ENCODE measurements around the gene TUG1. TPM values are rescaled to one million over a fixed set of nuclear protein-coding genes. Genes with fewer than 3 reads are reported as not detected.

TUG1 gene
- total RNA-seq, result 10 to 100 TPM; 64.2 to 86.7 TPM

GRCh38 chr22:30968924-30969531 lies at the start of gene TUG1:
Gene TUG1, plus strand, starts transcription at chr22:30969265.
- Mint-ChIP-seq H3K4me1 (ENCODE audit: low read depth) (peaks cover 50% of the 10 kb centered on the region), H3K27ac (peak within 1 kb of the TSS; percentile 96), H3K27me3 (ENCODE audit: low read depth) (no peaks in the 10 kb centered on the region), H3K36me3 (ENCODE audit: insufficient read depth in 2 of 2) (peaks cover 42 to 61% of the 10 kb centered on the region in 2 donors), H3K9me3 (peaks cover 9 to 12% of the 10 kb centered on the region in 2 donors), H3K4me3 (peak within 1 kb of the TSS; percentile 93 to 96)
- ATAC-seq (replicated peaks in 1 of 2) (peak; percentile 93), DNase-seq (peak; percentile 97 to 98)

DNA sequence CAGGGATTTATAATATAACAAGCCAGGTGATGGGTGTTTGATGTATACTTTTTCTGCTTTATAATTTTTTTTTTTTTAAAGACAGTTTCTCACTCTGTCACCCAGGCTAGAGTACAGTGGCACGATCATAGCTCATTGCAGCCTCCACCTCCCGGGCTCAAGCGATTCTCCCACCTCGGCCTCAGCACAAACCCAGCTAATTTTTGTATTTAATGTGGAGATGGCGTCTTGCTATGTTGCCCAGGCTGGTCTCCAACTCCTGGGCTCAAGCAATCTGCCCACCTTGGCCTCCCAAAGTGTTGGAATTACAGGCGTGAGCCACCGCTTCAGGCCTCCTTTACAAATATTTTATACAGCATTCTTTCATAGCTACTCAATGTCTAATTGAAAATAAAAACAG lies 49.1 kb upstream of the TUG1 start:
- DNase-seq (no peak), ATAC-seq (replicated peaks in 1 of 2) (no peak)
- H3K27ac Mint-ChIP-seq, result no peak overlapping the region
- H3K4me3 Mint-ChIP-seq, result peak overlapping the region; percentile 31 to 76
- H3K4me1 Mint-ChIP-seq (ENCODE audit: low read depth), result peaks cover 24% of the 10 kb centered on the region
- H3K36me3 Mint-ChIP-seq (ENCODE audit: insufficient read depth in 2 of 2), result peaks cover 0 to 15% of the 10 kb centered on the region in 2 donors
- H3K9me3 Mint-ChIP-seq, result peaks cover 0 to 2% of the 10 kb centered on the region in 2 donors
- H3K27me3 Mint-ChIP-seq (ENCODE audit: low read depth), result no peaks in the 10 kb centered on the region

DNA sequence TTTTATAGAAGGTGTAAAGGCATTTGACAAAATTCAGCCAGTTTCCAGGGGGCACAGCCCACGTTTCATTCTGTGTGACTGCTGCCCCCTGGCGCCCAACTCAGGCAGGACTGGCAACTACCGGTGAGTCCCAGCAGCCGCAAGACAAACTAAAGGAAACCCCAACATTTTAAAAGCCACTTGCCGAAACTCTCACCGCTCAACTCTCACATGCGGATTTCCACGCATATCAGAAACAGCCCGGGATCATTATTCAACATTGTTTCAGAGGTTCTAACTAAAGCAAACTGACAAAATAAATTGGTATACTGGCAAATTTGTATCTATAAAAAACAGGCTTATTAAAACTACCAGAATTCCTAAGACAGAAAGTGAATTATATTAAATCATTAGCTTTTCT lies 48.7 kb upstream of the TUG1 start:
- DNase-seq (peak; percentile 85 to 87), ATAC-seq (replicated peaks in 1 of 2) (peak; percentile 69 to 73)
- Mint-ChIP-seq H3K9me3 (peaks cover 0 to 2% of the 10 kb centered on the region in 2 donors), H3K4me1 (ENCODE audit: low read depth) (peaks cover 24% of the 10 kb centered on the region), H3K4me3 (peak overlapping the region; percentile 76 to 80), H3K27me3 (ENCODE audit: low read depth) (no peaks in the 10 kb centered on the region), H3K27ac (no peak overlapping the region), H3K36me3 (ENCODE audit: insufficient read depth in 2 of 2) (peaks cover 0 to 15% of the 10 kb centered on the region in 2 donors)

DNA sequence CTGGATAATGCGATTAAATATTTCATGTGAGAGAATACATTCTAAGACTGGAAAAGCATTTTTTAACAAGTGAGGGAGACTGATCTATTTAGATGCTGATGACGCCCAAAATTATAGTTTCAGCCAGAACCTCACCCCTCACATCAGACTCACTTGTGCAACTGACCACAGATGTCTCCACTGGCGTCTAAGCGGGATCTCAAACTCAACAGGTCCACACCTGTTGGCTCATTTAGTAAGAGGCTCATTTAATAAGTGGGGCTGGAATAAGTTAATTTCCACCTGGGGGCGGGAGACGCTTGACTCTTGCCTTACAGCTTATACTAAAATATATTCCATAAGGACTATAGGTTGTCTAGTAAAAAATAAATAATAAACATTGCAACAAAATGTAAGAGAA lies 48.0 kb upstream of the TUG1 start:
- H3K36me3 Mint-ChIP-seq (ENCODE audit: insufficient read depth in 2 of 2), result peaks cover 0 to 9% of the 10 kb centered on the region in 2 donors
- peaks cover 24% of the 10 kb centered on the region for H3K4me1 Mint-ChIP-seq (ENCODE audit: low read depth)
- H3K27me3 Mint-ChIP-seq (ENCODE audit: low read depth), result no peaks in the 10 kb centered on the region
- peak overlapping the region; percentile 94 for H3K27ac Mint-ChIP-seq
- DNase-seq (no peak), ATAC-seq (replicated peaks in 1 of 2) (no peak)
- peaks cover 0 to 2% of the 10 kb centered on the region in 2 donors for H3K9me3 Mint-ChIP-seq
- H3K4me3 Mint-ChIP-seq, result peak overlapping the region; percentile 81 to 85

- peaks cover 24% of the 10 kb centered on the region for H3K4me1 Mint-ChIP-seq (ENCODE audit: low read depth)
- H3K27me3 Mint-ChIP-seq (ENCODE audit: low read depth), result no peaks in the 10 kb centered on the region
- peak overlapping the region; percentile 94 for H3K27ac Mint-ChIP-seq
- H3K4me3 Mint-ChIP-seq, result peak overlapping the region; percentile 81 to 85
- DNase-seq (peak; percentile 79 to 82), ATAC-seq (replicated peaks in 1 of 2) (peak; percentile 71 to 78)
- H3K9me3 Mint-ChIP-seq, result no peaks in the 10 kb centered on the region
- peaks cover 0 to 6% of the 10 kb centered on the region in 2 donors for H3K36me3 Mint-ChIP-seq (ENCODE audit: insufficient read depth in 2 of 2)
These were observed 46.9 kb upstream of the TUG1 start for GRCh38 chr22:30922151-30922611.

- Mint-ChIP-seq H3K4me3 (no peak overlapping the region), H3K9me3 (no peaks in the 10 kb centered on the region), H3K36me3 (ENCODE audit: insufficient read depth in 2 of 2) (peaks cover 0 to 6% of the 10 kb centered on the region in 2 donors), H3K27ac (no peak overlapping the region), H3K4me1 (ENCODE audit: low read depth) (peaks cover 24% of the 10 kb centered on the region), H3K27me3 (ENCODE audit: low read depth) (no peaks in the 10 kb centered on the region)
- DNase-seq (no peak), ATAC-seq (replicated peaks in 1 of 2) (no peak)
These were observed 45.7 kb upstream of the TUG1 start for GRCh38 chr22:30923168-30923900.

DNA sequence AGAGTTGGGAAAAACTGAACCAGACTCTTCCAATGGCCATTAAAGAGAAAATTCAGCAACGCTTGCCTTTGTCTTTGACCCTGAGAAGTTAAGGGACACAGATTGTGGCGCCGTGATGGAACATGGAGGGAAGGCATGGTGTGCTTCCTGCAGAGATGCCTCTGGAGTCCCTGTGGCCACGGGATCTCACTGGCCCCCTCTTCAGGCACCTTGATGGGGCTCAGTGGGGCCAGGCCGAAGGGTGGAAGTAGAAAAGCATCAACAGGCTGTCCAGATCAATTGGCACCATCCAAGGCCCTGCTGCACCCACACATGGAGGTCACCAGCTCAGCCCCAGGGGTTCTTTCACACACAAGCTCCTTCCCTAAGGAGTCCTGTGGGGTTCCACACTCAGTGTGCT lies 43.4 kb upstream of the TUG1 start:
- peaks cover 0 to 6% of the 10 kb centered on the region in 2 donors for H3K36me3 Mint-ChIP-seq (ENCODE audit: insufficient read depth in 2 of 2)
- H3K27me3 Mint-ChIP-seq (ENCODE audit: low read depth), result no peaks in the 10 kb centered on the region
- H3K27ac Mint-ChIP-seq, result no peak overlapping the region
- ATAC-seq (replicated peaks in 1 of 2) (no peak), DNase-seq (no peak)
- H3K4me3 Mint-ChIP-seq, result no peak overlapping the region
- no peaks in the 10 kb centered on the region for H3K9me3 Mint-ChIP-seq
- H3K4me1 Mint-ChIP-seq (ENCODE audit: low read depth), result peaks cover 17% of the 10 kb centered on the region

DNA sequence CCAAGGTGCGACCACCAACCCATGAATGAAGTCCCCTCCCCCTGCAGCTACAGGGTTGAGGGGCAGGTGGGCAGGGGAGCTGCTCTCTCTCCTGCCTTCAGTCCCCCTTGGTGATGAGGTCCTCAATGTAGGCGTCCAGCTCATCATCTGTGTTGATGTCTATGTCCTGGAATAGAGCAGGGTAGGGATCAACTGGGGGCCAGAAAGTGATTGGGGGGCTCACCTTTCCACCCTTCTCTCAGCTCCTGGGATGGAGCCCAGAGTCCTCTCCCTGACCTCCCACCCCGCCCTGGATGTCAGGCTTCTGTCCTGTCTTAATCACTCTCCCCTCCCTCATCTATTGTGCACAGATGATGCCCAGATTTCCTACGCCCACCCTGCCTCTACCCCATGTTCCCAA lies 42.4 kb upstream of the TUG1 start:
- peak overlapping the region; percentile 4 for H3K27ac Mint-ChIP-seq
- H3K27me3 Mint-ChIP-seq (ENCODE audit: low read depth), result no peaks in the 10 kb centered on the region
- no peak for DNase-seq
- H3K4me3 Mint-ChIP-seq, result no peak overlapping the region
- peaks cover 12% of the 10 kb centered on the region for H3K4me1 Mint-ChIP-seq (ENCODE audit: low read depth)
- H3K9me3 Mint-ChIP-seq, result no peaks in the 10 kb centered on the region
- peaks cover 0 to 8% of the 10 kb centered on the region in 2 donors for H3K36me3 Mint-ChIP-seq (ENCODE audit: insufficient read depth in 2 of 2)
- ATAC-seq (replicated peaks in 1 of 2), result no peak

DNA sequence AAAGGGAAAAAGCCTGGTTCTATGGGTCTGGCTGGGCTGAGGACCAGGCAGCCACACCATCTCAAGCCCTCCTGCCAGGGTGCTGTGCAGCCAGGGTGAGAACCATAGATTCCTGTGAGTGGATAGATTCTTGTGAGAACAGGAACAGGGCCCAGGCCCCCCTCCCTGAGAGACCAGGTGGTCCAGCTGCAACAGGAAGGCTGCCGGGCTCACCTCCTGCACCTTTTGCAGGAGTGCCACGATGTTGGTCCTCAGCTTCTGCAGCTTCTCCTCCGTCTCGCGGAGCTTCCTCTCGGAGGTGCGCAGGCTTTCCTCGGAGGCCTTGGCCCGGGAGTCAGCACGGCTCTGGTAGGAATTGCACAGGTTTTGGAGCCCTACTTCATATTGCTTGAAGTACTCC lies 41.3 kb upstream of the TUG1 start:
- Mint-ChIP-seq H3K36me3 (ENCODE audit: insufficient read depth in 2 of 2) (peaks cover under 1 to 13% of the 10 kb centered on the region in 2 donors), H3K4me1 (ENCODE audit: low read depth) (peaks cover 4% of the 10 kb centered on the region), H3K27me3 (ENCODE audit: low read depth) (no peaks in the 10 kb centered on the region), H3K27ac (no peak overlapping the region), H3K4me3 (no peak overlapping the region), H3K9me3 (no peaks in the 10 kb centered on the region)
- DNase-seq (no peak), ATAC-seq (replicated peaks in 1 of 2) (no peak)

DNA sequence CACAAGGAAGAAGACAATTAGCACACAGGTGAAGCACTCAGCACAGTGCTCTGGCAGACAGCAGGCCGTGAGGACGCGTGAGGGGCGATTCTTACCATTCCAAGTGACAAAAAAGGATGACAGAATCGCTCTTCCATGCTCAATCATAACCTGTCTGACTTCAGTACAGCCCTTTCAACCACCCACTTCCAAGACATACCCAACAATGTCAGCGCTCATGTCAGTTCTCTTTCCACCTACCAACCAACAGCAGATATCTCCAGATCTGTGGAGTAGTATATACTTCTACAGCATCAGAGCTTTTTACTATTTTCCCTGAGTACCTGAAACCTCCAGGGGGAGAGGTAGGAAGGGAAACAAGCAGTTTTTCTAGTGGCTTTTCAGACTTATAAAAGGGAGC lies 40.7 kb upstream of the TUG1 start:
- Mint-ChIP-seq H3K36me3 (ENCODE audit: insufficient read depth in 2 of 2) (peaks cover 1 to 15% of the 10 kb centered on the region in 2 donors), H3K27ac (no peak overlapping the region), H3K27me3 (ENCODE audit: low read depth) (no peaks in the 10 kb centered on the region), H3K4me1 (ENCODE audit: low read depth) (peaks cover 4% of the 10 kb centered on the region), H3K4me3 (no peak overlapping the region), H3K9me3 (no peaks in the 10 kb centered on the region)
- DNase-seq (no peak), ATAC-seq (replicated peaks in 1 of 2) (no peak)

GRCh38 chr22:30930228-30930627 lies 38.8 kb upstream of the TUG1 start:
- H3K36me3 Mint-ChIP-seq (ENCODE audit: insufficient read depth in 2 of 2), result peaks cover 4 to 20% of the 10 kb centered on the region in 2 donors

GRCh38 chr22:30931541-30932300 lies 37.3 kb upstream of the TUG1 start:
- no peak for DNase-seq
- H3K9me3 Mint-ChIP-seq, result no peaks in the 10 kb centered on the region
- H3K27ac Mint-ChIP-seq, result peak overlapping the region; percentile 29
- H3K4me3 Mint-ChIP-seq, result no peak overlapping the region
- H3K27me3 Mint-ChIP-seq (ENCODE audit: low read depth), result no peaks in the 10 kb centered on the region
- peaks cover 8% of the 10 kb centered on the region for H3K4me1 Mint-ChIP-seq (ENCODE audit: low read depth)
- ATAC-seq (replicated peaks in 1 of 2), result no peak
- peaks cover 4 to 24% of the 10 kb centered on the region in 2 donors for H3K36me3 Mint-ChIP-seq (ENCODE audit: insufficient read depth in 2 of 2)

More at GRCh38 chr22:30930228-30930627, 38.8 kb upstream of the TUG1 start:
- peak overlapping the region; percentile 20 for H3K27ac Mint-ChIP-seq
- H3K27me3 Mint-ChIP-seq (ENCODE audit: low read depth), result no peaks in the 10 kb centered on the region
- no peak overlapping the region for H3K4me3 Mint-ChIP-seq
- no peak for ATAC-seq (replicated peaks in 1 of 2)
- H3K4me1 Mint-ChIP-seq (ENCODE audit: low read depth), result peaks cover 4% of the 10 kb centered on the region
- H3K9me3 Mint-ChIP-seq, result no peaks in the 10 kb centered on the region
- no peak for DNase-seq

DNA sequence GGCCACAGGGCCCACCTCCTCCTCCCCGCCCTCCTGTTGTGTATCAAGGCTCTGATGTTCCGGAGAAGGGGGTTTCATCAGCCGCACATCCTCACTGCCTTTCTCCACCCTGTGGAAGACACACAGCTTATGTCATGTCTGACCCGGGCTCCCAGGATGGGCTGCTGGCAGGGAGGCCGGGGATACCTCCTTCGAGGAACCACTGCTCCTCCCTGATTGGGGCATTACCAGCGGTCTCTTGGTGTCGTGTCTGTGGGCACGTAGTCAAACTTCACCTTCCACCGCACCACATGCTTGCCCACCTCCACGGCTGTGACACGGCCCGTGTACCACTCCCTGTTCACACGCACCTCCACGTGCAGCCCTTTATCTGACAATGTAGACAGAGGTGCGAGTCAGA lies 36.4 kb upstream of the TUG1 start:
- Mint-ChIP-seq H3K27ac (no peak overlapping the region), H3K27me3 (ENCODE audit: low read depth) (no peaks in the 10 kb centered on the region), H3K4me3 (no peak overlapping the region), H3K4me1 (ENCODE audit: low read depth) (peaks cover 11% of the 10 kb centered on the region), H3K36me3 (ENCODE audit: insufficient read depth in 2 of 2) (peaks cover 4 to 26% of the 10 kb centered on the region in 2 donors), H3K9me3 (no peaks in the 10 kb centered on the region)
- DNase-seq, result no peak
- ATAC-seq (replicated peaks in 1 of 2), result no peak

All from activated T-cell treated with anti-CD3 and anti-CD28 coated beads, Interleukin-2, amount 50 U/mL, for 72 hours (primary cell).